ENCODE data around the gene RPTOR.
A peak's percentile ranks its signal among the peaks of the same experiment; 100 is the strongest.

RPTOR gene

DNA sequence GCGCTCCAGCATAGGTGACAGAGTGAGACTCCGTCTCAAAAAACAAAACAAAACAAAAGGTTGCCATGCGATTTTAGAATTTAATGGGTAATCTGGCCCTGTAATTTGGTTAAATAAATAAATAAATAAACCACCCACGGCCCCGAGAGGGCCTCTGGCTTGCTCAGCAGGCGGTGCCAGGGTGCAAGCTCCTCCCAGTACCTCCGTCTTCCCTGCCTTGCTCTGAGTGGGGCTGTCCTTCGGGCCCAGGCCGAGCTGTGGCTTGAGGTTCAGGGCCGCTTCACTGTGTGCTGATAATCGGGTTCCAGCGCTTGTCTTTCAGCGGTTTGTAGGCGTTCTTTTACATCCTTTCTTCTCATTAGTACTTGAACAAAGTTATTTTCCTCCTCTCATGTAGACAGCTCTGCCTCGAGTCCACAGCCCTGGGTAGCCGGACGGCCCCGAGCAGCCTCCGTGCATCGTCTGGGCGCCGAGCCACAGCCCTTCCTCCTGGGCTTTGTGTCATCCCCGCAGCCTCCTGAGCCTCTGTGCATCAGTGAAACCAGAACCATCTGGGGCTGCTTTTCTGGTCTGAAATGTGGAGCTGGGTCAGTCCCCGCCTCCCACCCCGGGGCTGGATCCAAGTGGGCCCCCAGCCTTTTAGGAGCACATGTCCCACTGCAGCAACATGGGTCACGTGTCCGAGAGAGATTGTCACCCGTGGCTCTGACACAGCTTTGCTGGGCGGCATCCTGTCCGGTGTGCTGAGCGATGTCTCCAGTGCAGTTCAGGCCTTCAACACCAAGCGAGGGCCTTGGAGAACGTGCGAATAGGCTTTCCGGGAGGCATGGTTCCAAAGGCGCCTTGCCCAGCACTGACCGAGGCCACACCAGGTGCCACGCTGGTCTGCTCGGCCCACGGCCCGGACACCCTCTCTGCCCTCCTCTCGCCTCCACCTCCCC is 289.6 kb downstream of the RPTOR start:
- no peak for DNase-seq
- peaks cover 7% of the 10 kb centered on the region for H3K36me3 ChIP-seq (ENCODE audit: control insufficient read depth, insufficient read depth, low read length)

DNA sequence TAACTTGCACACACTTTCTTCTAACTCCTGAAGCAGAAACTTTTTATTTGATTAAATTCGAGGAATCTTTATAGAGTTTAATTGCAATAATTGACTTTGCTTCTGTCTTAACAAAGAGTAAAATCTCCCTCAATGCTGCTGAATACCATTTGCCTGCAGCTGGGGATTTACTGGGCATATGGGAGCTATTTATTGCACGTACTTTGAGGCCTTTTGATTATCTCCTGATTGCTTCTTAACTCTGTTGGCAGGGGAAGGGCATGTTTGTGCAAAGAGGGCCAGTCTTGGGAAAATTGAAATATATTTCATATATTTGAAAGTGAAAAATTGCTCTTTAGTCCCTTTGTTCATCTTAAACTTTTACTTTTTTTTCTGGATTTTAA is 290.2 kb downstream of the RPTOR start:
- H3K27me3 ChIP-seq (replicated peaks; ENCODE audit: control insufficient read depth, insufficient read depth, low read length, poor library complexity, severe bottlenecking) = no peaks in the 10 kb centered on the region
- peaks cover 7% of the 10 kb centered on the region for H3K36me3 ChIP-seq (ENCODE audit: control insufficient read depth, insufficient read depth, low read length)
- no peak overlapping the region for H3K4me3 ChIP-seq (ENCODE audit: insufficient read depth, low read depth, low read length, poor library complexity, severe bottlenecking)
- DNase-seq = no peak
- H3K9me3 ChIP-seq (ENCODE audit: control insufficient read depth, low read length) = no peaks in the 10 kb centered on the region
- peaks cover 17% of the 10 kb centered on the region for H3K4me1 ChIP-seq (ENCODE audit: control insufficient read depth, insufficient read depth, low read length, poor library complexity, severe bottlenecking)
- no peak overlapping the region for H3K27ac ChIP-seq (ENCODE audit: insufficient read depth, low read length, poor library complexity, severe bottlenecking)

More for the DNA sequence above, 289.6 kb downstream of the RPTOR start:
- Histone ChIP-seq H3K4me1 (ENCODE audit: control insufficient read depth, insufficient read depth, low read length, poor library complexity, severe bottlenecking) (peaks cover 17% of the 10 kb centered on the region), H3K27me3 (replicated peaks; ENCODE audit: control insufficient read depth, insufficient read depth, low read length, poor library complexity, severe bottlenecking) (no peaks in the 10 kb centered on the region), H3K9me3 (ENCODE audit: control insufficient read depth, low read length) (no peaks in the 10 kb centered on the region), H3K27ac (ENCODE audit: insufficient read depth, low read length, poor library complexity, severe bottlenecking) (peak overlapping the region; percentile 30), H3K4me3 (ENCODE audit: insufficient read depth, low read depth, low read length, poor library complexity, severe bottlenecking) (no peak overlapping the region)

- peaks cover 7% of the 10 kb centered on the region for H3K36me3 ChIP-seq (ENCODE audit: control insufficient read depth, insufficient read depth, low read length)
- H3K4me3 ChIP-seq (ENCODE audit: insufficient read depth, low read depth, low read length, poor library complexity, severe bottlenecking) = no peak overlapping the region
- H3K4me1 ChIP-seq (ENCODE audit: control insufficient read depth, insufficient read depth, low read length, poor library complexity, severe bottlenecking) = peaks cover 17% of the 10 kb centered on the region
- no peak overlapping the region for H3K27ac ChIP-seq (ENCODE audit: insufficient read depth, low read length, poor library complexity, severe bottlenecking)
- DNase-seq = no peak
- H3K27me3 ChIP-seq (replicated peaks; ENCODE audit: control insufficient read depth, insufficient read depth, low read length, poor library complexity, severe bottlenecking) = no peaks in the 10 kb centered on the region
- H3K9me3 ChIP-seq (ENCODE audit: control insufficient read depth, low read length) = no peaks in the 10 kb centered on the region
These were observed 291.4 kb downstream of the RPTOR start for GRCh38 chr17:80835816-80836657.

DNA sequence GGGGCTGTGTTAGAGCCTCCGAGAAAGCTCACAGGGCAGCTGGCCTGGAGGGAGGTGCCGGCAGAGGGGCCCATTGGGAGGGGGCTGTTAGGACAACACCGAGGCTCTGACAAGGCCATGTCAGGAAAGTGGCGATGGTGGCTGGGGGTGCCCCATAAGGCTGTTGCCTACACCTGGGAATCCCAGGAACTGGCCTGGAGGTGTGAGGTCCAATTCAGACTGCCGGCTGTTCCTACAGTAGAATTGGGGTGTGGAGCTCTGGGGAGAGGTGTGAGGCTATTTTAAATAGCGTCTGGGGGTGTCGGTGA is 292.0 kb downstream of the RPTOR start:
- no peak for DNase-seq
- H3K36me3 ChIP-seq (ENCODE audit: control insufficient read depth, insufficient read depth, low read length) = peaks cover 7% of the 10 kb centered on the region
- H3K4me3 ChIP-seq (ENCODE audit: insufficient read depth, low read depth, low read length, poor library complexity, severe bottlenecking) = no peak overlapping the region
- no peaks in the 10 kb centered on the region for H3K9me3 ChIP-seq (ENCODE audit: control insufficient read depth, low read length)
- no peaks in the 10 kb centered on the region for H3K27me3 ChIP-seq (replicated peaks; ENCODE audit: control insufficient read depth, insufficient read depth, low read length, poor library complexity, severe bottlenecking)
- peaks cover 15% of the 10 kb centered on the region for H3K4me1 ChIP-seq (ENCODE audit: control insufficient read depth, insufficient read depth, low read length, poor library complexity, severe bottlenecking)
- H3K27ac ChIP-seq (ENCODE audit: insufficient read depth, low read length, poor library complexity, severe bottlenecking) = no peak overlapping the region

DNA sequence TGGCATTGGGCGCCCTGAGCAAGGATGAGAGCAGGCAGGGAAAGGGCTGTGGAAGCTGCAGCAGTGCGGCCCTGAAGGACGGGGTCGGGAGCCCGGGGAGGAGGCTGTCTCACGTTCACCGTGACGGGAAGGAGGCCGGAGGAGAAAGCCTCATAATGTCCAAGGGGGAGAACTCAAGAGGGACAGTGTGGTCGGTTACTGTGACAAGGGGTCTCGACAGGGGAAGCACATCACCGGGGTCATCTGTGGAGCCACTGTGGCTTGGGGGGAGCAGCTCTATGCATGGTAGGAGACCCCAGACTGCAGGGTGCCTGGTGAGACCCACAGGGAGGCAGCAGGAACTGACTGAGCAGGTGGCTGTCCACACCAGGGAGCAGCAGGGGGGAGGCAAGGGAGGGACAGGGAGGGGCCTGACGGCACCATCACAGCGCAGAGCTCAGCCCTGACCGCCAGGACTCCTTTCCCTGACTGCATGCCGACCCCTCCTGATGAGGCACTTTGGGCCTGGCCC is 292.4 kb downstream of the RPTOR start:
- no peak overlapping the region for H3K27ac ChIP-seq (ENCODE audit: insufficient read depth, low read length, poor library complexity, severe bottlenecking)
- peaks cover 7% of the 10 kb centered on the region for H3K36me3 ChIP-seq (ENCODE audit: control insufficient read depth, insufficient read depth, low read length)
- no peaks in the 10 kb centered on the region for H3K9me3 ChIP-seq (ENCODE audit: control insufficient read depth, low read length)
- no peaks in the 10 kb centered on the region for H3K27me3 ChIP-seq (replicated peaks; ENCODE audit: control insufficient read depth, insufficient read depth, low read length, poor library complexity, severe bottlenecking)
- DNase-seq = no peak
- H3K4me3 ChIP-seq (ENCODE audit: insufficient read depth, low read depth, low read length, poor library complexity, severe bottlenecking) = no peak overlapping the region
- H3K4me1 ChIP-seq (ENCODE audit: control insufficient read depth, insufficient read depth, low read length, poor library complexity, severe bottlenecking) = peaks cover 11% of the 10 kb centered on the region

GRCh38 chr17:80837711-80838110 is 293.1 kb downstream of the RPTOR start:
- no peak for DNase-seq
- peaks cover 5% of the 10 kb centered on the region for H3K4me1 ChIP-seq (ENCODE audit: control insufficient read depth, insufficient read depth, low read length, poor library complexity, severe bottlenecking)
- peaks cover 7% of the 10 kb centered on the region for H3K36me3 ChIP-seq (ENCODE audit: control insufficient read depth, insufficient read depth, low read length)
- H3K9me3 ChIP-seq (ENCODE audit: control insufficient read depth, low read length) = no peaks in the 10 kb centered on the region
- H3K27ac ChIP-seq (ENCODE audit: insufficient read depth, low read length, poor library complexity, severe bottlenecking) = no peak overlapping the region
- no peaks in the 10 kb centered on the region for H3K27me3 ChIP-seq (replicated peaks; ENCODE audit: control insufficient read depth, insufficient read depth, low read length, poor library complexity, severe bottlenecking)
- H3K4me3 ChIP-seq (ENCODE audit: insufficient read depth, low read depth, low read length, poor library complexity, severe bottlenecking) = no peak overlapping the region

GRCh38 chr17:80838311-80839025 is 293.8 kb downstream of the RPTOR start:
- no peak for DNase-seq
- Histone ChIP-seq H3K27ac (ENCODE audit: insufficient read depth, low read length, poor library complexity, severe bottlenecking) (no peak overlapping the region), H3K4me1 (ENCODE audit: control insufficient read depth, insufficient read depth, low read length, poor library complexity, severe bottlenecking) (peaks cover 1% of the 10 kb centered on the region)

DNA sequence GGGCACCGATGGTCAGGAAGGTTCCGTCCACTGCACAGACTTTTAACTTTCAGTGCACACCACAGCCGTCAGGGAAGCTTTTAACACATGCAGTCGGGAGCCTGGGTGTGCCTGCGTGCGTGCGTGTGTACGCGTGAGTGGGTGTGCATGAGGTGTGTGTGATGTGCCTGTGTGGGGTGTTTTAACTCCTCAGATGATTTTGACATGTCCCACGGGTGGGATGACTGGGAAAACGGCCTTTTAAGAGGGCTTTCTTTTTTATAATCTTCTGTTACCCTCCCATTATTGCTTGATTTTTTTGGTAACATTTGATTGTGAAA is 294.3 kb downstream of the RPTOR start:
- H3K4me3 ChIP-seq (ENCODE audit: insufficient read depth, low read depth, low read length, poor library complexity, severe bottlenecking) = no peak overlapping the region
- no peaks in the 10 kb centered on the region for H3K4me1 ChIP-seq (ENCODE audit: control insufficient read depth, insufficient read depth, low read length, poor library complexity, severe bottlenecking)
- H3K27ac ChIP-seq (ENCODE audit: insufficient read depth, low read length, poor library complexity, severe bottlenecking) = no peak overlapping the region
- DNase-seq = no peak
- H3K9me3 ChIP-seq (ENCODE audit: control insufficient read depth, low read length) = no peaks in the 10 kb centered on the region
- H3K27me3 ChIP-seq (replicated peaks; ENCODE audit: control insufficient read depth, insufficient read depth, low read length, poor library complexity, severe bottlenecking) = no peaks in the 10 kb centered on the region
- peaks cover 7% of the 10 kb centered on the region for H3K36me3 ChIP-seq (ENCODE audit: control insufficient read depth, insufficient read depth, low read length)

More at GRCh38 chr17:80838311-80839025, 293.8 kb downstream of the RPTOR start:
- Histone ChIP-seq H3K27me3 (replicated peaks; ENCODE audit: control insufficient read depth, insufficient read depth, low read length, poor library complexity, severe bottlenecking) (no peaks in the 10 kb centered on the region), H3K9me3 (ENCODE audit: control insufficient read depth, low read length) (no peaks in the 10 kb centered on the region), H3K36me3 (ENCODE audit: control insufficient read depth, insufficient read depth, low read length) (peaks cover 7% of the 10 kb centered on the region), H3K4me3 (ENCODE audit: insufficient read depth, low read depth, low read length, poor library complexity, severe bottlenecking) (no peak overlapping the region)

DNA sequence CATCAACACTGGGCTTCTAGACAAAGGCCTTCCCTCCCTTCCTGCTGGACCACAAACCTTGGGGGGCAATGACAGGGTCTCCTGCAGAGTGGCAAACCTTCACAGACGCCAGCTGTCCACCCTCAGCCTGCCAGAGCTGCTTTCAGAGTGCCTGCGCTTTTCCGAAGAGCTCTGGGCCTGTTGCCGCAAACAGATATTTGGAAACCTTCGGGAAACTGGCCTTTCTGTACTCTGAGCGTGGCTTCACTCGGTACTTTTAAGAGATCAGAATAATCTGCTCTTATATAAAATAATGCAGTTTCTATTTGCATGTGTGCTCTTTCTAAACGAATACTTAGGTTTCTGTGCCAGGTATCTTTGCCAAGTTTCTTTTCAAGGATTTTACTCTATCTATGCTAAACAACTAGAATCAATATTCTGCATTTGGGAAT is 294.9 kb downstream of the RPTOR start:
- Histone ChIP-seq H3K4me1 (ENCODE audit: control insufficient read depth, insufficient read depth, low read length, poor library complexity, severe bottlenecking) (no peaks in the 10 kb centered on the region), H3K27ac (ENCODE audit: insufficient read depth, low read length, poor library complexity, severe bottlenecking) (no peak overlapping the region), H3K4me3 (ENCODE audit: insufficient read depth, low read depth, low read length, poor library complexity, severe bottlenecking) (no peak overlapping the region), H3K27me3 (replicated peaks; ENCODE audit: control insufficient read depth, insufficient read depth, low read length, poor library complexity, severe bottlenecking) (no peaks in the 10 kb centered on the region), H3K9me3 (ENCODE audit: control insufficient read depth, low read length) (no peaks in the 10 kb centered on the region), H3K36me3 (ENCODE audit: control insufficient read depth, insufficient read depth, low read length) (peaks cover 7% of the 10 kb centered on the region)
- DNase-seq = no peak

Measured in effector memory CD4-positive, alpha-beta T cell (primary cell).